ENCODE results near the gene LRRC74A.

Gene LRRC74A

GRCh38 chr14:76876076-76876475 is 49.9 kb downstream of the LRRC74A start:
- Histone ChIP-seq H3K9me3 (ENCODE audit: control insufficient read depth, low read length) (no peaks in the 10 kb centered on the region), H3K36me3 (ENCODE audit: control insufficient read depth, insufficient read depth, low read length) (no peaks in the 10 kb centered on the region), H3K27me3 (ENCODE audit: control insufficient read depth, insufficient read depth, low read length) (no peaks in the 10 kb centered on the region), H3K4me2 (ENCODE audit: low read length) (no peak overlapping the region), H3K4me1 (no peaks in the 10 kb centered on the region), H3K9ac (no peak overlapping the region), H3K79me2 (no peaks in the 10 kb centered on the region), H3K4me3 (ENCODE audit: low read depth, low read length) (no peak overlapping the region), H2AFZ (no peak overlapping the region), H3K27ac (no peak overlapping the region)
- peak; percentile 96 for TF ChIP-seq CTCF (IDR thresholded peaks at IDR 0.05)

GRCh38 chr14:76877871-76878270 is 51.7 kb downstream of the LRRC74A start:
- H3K27ac ChIP-seq = no peak overlapping the region
- no peaks in the 10 kb centered on the region for H3K36me3 ChIP-seq (ENCODE audit: control insufficient read depth, insufficient read depth, low read length)
- TF ChIP-seq CTCF (IDR thresholded peaks at IDR 0.05) = no peak
- H3K27me3 ChIP-seq (ENCODE audit: control insufficient read depth, insufficient read depth, low read length) = no peaks in the 10 kb centered on the region
- no peak overlapping the region for H3K9ac ChIP-seq
- no peak overlapping the region for H3K4me3 ChIP-seq (ENCODE audit: low read depth, low read length)
- H3K9me3 ChIP-seq (ENCODE audit: control insufficient read depth, low read length) = no peaks in the 10 kb centered on the region
- no peaks in the 10 kb centered on the region for H3K79me2 ChIP-seq
- no peak overlapping the region for H3K4me2 ChIP-seq (ENCODE audit: low read length)
- H2AFZ ChIP-seq = no peak overlapping the region
- no peaks in the 10 kb centered on the region for H3K4me1 ChIP-seq

- H3K27me3 ChIP-seq (ENCODE audit: control insufficient read depth, insufficient read depth, low read length) = no peaks in the 10 kb centered on the region
- H3K9ac ChIP-seq = no peak overlapping the region
- TF ChIP-seq CTCF (IDR thresholded peaks at IDR 0.05) = no peak
- H3K4me1 ChIP-seq = no peaks in the 10 kb centered on the region
- no peak overlapping the region for H3K4me3 ChIP-seq (ENCODE audit: low read depth, low read length)
- no peak overlapping the region for H2AFZ ChIP-seq
- no peaks in the 10 kb centered on the region for H3K36me3 ChIP-seq (ENCODE audit: control insufficient read depth, insufficient read depth, low read length)
- no peaks in the 10 kb centered on the region for H3K9me3 ChIP-seq (ENCODE audit: control insufficient read depth, low read length)
- H3K27ac ChIP-seq = no peak overlapping the region
- H3K4me2 ChIP-seq (ENCODE audit: low read length) = no peak overlapping the region
- H3K79me2 ChIP-seq = no peaks in the 10 kb centered on the region
These were observed 54.2 kb downstream of the LRRC74A start for GRCh38 chr14:76880449-76880848.

GRCh38 chr14:76881348-76881747 is 55.1 kb downstream of the LRRC74A start:
- no peak overlapping the region for H3K4me3 ChIP-seq (ENCODE audit: low read depth, low read length)
- H3K27ac ChIP-seq = no peak overlapping the region
- H3K4me2 ChIP-seq (ENCODE audit: low read length) = no peak overlapping the region
- TF ChIP-seq CTCF (IDR thresholded peaks at IDR 0.05) = no peak
- H3K79me2 ChIP-seq = no peaks in the 10 kb centered on the region
- H3K9me3 ChIP-seq (ENCODE audit: control insufficient read depth, low read length) = no peaks in the 10 kb centered on the region
- no peaks in the 10 kb centered on the region for H3K36me3 ChIP-seq (ENCODE audit: control insufficient read depth, insufficient read depth, low read length)
- H3K4me1 ChIP-seq = no peaks in the 10 kb centered on the region
- no peaks in the 10 kb centered on the region for H3K27me3 ChIP-seq (ENCODE audit: control insufficient read depth, insufficient read depth, low read length)
- no peak overlapping the region for H3K9ac ChIP-seq
- no peak overlapping the region for H2AFZ ChIP-seq

- no peak for TF ChIP-seq CTCF (IDR thresholded peaks at IDR 0.05)
These were observed 56.4 kb downstream of the LRRC74A start for GRCh38 chr14:76882651-76883050.

More at GRCh38 chr14:76882651-76883050, 56.4 kb downstream of the LRRC74A start:
- Histone ChIP-seq H3K36me3 (ENCODE audit: control insufficient read depth, insufficient read depth, low read length) (no peaks in the 10 kb centered on the region), H3K4me1 (no peaks in the 10 kb centered on the region), H2AFZ (no peak overlapping the region), H3K9me3 (ENCODE audit: control insufficient read depth, low read length) (no peaks in the 10 kb centered on the region), H3K27ac (no peak overlapping the region), H3K27me3 (ENCODE audit: control insufficient read depth, insufficient read depth, low read length) (no peaks in the 10 kb centered on the region), H3K9ac (no peak overlapping the region), H3K79me2 (no peaks in the 10 kb centered on the region), H3K4me3 (ENCODE audit: low read depth, low read length) (no peak overlapping the region), H3K4me2 (ENCODE audit: low read length) (no peak overlapping the region)
